HG03442 (cell line): ENCODE data around the gene LZTFL1.

Experiments
- ATAC-seq: cut with Tn5 transposase; IDR thresholded peaks from one replicate; pipeline ENCODE4 v1.9.1; 2021; ENCODE audit warnings: mild to moderate bottlenecking, moderate library complexity; ENCODE audit not compliant: unreplicated experiment

Gene LZTFL1

DNA sequence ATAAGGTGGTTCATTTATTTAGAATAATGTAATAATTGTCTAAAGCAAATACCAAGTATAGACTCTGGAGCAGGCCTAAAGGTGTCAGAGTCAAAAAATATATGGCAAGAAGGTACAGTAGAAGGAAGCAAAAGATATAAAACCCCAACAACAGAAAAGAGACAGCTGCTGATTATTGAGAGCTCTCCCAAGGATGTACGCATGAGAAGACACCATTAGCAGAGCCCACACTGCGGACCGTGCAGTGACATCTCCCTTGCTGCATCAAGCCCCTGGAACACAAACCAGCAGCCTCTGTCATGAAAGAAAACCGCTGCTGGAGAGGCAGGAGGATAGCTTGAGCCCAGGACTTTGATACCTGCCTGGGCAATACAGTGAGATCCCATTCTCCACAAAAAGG lies 27.6 kb downstream of the LZTFL1 start:
- ATAC-seq = no peak

DNA sequence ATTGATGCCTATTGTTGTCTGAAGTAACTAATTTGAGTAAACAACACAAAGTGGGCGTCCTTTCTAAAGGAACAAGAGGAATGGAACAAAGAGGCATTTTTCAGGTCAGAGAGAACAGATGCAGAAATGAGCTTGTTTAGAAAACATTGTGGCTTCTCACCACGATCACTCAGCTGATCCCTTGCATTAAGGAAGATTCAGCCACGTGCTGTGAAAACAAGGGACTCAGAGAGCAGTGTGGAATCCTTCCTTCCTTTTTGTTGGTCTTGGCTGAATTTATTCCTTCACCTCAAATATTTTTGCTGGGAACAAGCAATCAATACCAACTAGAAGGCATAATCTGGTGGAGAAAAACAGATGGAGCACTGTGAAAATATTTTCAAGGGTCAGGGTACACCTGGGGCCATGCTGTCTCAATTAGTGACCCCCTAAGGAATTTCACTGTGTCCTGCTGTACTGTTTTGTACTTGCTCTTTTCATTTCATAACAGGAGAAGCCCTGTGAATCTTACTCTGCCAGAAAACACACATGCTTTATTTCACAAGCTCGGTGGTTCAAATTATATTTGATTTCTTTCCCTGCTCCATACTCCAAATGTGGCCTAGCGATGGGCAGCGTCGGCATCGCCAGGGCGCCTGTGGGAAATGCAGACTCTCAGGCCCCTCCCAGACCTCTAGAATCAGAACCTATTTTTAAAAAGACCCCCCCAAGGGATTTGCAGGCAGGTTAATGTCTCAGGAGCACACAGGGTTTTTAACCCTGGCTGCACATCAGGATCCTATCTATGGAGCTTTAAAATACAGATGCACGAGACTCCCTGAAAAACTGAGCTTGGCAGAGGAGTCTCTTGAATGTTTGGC lies 34.0 kb downstream of the LZTFL1 start:
- ATAC-seq = no peak

DNA sequence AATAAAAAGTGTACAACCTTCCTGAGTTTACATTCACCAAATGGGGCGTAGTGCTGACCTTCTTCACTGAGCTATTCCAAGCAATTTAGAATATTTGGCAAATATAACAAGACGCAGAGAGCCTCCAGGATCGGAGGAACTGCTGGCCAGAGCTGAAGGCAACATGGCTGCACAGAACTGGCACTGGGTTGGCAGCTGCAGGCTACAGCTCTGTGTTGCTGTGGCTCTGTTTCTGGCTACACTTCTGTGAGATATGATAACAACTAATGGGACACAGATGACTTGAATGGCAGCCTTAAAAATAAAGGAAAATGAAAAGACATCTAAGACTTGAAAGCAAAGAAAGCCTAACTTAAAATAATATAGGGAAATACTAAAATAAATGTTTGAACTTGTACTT lies 34.8 kb downstream of the LZTFL1 start:
- ATAC-seq = no peak

DNA sequence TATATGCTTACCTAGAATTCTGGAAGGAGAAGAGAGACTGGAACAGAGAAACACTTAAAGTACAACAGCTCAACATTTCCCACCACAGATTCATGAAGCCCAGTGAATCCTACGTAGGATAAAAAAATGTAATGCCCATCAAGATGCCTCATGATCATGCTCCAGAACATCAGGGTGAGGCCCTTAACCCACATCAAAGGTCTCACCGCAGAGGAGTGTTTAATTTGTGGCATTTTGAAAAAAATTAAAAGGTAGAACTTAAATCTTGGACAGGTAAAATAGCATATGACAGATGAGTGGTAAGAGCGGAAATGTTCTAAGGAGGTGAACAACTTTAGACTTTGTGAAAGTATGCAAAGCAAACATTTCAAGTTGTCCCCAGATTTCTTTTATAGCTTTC lies 35.8 kb downstream of the LZTFL1 start:
- no peak for ATAC-seq

DNA sequence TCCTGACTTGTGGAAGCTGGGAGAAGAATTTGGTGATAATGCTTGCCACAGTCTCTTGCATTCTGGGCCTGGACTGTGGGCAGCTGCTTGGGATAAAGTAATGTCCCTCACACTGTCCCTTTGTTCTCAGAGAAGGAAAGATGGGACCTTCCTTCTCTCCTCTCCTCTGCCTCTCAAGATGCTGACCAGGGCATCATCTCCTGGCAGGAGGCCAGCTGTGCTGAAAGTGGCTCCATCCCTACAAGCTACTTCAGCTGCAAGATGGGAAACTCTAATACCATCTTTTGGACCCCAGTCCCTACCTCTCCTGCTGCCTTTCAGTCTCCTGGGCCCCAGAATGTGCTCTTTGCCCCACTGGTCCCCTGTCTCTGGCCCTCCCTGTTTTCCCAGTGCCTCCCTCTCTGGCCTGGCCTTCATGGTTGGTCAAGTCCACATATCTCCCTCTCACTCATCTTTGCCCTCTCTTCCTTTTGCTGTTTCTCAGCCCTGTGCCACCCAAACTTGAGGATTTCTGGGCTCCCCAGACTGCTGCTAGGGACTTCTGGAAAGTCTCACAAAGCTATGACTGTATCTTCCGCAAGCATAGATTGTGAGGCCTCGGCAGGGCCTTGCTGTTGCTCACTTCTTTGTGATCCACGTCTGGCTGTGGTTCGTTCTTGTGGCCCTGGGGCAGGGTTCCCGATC lies 38.5 kb downstream of the LZTFL1 start:
- ATAC-seq = no peak

DNA sequence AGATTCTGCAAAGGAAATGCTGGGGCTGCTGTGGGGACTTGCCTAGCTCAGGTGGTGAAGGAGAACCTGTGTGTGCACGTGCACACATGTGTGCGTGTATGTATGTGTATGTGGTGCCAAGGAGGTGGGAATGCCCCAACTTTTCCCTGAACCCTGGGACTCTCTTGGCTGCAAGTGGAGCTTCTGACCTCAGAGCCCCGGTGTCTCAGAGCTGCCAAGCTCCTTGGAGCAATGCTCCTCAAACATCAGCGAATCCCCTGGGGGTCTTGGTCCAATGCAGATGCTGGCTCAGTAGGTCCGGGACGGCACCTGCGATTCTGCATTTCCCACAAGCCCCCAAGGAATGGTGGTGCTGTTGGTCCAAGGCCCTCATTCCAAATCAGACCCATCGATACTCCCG lies 39.8 kb downstream of the LZTFL1 start:
- ATAC-seq = no peak

DNA sequence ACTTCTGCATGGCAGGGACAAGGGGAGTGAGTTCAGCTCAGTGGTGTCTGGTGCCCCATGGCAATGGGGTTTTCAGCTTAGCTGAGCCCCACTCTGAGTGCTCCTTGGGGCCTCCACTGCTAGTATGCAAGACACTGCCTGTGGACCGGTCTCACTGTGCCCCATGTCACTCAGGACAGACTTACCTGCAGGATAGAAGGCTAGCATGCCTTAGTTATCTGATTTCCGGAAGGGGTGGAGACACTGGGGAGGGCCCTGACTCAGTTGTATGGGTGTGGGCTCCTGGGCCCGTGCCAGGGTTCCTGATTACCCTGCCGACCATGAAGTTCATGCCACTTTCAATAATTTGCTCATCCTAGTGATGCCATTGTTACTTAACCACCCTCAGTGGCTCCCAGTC lies 41.3 kb downstream of the LZTFL1 start:
- ATAC-seq = no peak

DNA sequence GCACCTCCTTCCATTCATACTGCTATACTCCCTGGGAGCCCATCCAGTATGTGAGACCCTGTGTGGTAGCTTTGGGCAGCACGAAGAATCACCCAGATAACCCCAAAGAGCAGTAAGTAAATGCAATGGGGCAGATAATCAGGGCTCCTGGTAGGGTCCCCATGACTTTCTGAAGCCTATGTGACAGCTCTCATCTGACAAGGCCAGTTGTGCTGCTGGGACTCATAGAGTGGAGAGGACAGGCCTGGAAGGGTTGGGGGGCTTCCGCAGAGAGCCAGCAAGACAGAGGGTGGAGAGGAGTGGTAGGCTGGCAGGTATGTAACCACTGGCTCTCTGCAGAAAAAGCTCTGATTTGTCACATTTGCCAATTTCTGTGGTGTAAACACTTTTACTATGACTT lies 42.3 kb downstream of the LZTFL1 start:
- ATAC-seq = no peak

DNA sequence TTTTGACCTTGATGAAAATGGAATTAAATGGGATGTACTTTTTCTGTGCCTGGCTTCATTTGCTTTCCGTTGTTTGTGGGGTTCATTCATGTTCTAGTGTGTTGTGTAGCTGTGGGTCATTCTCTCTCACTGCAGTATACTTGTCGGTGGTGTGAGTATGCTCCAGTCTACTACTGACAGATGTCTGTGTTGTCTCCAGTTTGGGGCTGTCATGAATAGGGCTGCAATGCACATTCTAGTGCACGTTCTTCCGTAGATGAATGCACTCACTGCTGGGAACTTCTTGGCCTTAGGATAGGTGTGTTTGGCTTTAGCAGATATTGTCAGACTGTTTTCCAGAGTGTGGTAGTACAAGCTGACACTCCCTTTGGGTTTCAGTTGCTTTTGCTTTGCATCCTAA lies 43.9 kb downstream of the LZTFL1 start:
- ATAC-seq = no peak

DNA sequence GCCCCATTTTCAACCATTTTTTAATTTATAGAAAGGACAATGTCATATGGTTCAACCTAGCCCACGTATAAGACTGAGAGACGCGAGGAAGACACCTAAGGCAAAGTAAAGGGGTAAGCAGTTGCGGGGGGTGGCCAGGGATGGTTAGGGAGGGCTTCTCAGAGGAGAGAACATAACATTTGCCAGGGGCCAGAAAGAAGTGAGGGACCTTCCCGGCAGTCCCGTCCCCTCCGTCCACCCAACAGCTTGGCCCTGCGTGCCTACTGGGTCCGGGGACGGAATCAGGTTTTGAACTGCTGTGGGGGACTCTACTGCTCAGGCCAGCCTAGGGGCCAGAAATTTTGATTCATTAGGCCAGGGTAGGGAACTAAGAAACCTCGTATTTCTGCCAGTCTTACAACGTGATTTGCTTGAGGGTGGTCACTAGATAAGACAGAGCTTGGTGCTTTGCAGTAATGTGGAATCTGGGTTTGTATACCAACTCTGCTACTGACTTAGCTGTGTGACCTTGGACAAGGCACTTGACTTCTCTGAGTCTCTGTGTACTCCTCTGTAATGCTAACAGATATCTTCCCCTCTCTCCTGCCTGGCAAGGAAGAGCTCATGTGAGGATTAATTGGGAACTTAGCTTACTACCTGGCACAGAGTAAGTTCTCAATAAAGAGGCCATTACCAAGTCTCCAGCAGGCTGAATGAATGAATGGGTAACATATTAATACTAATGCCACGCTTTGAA lies 44.8 kb downstream of the LZTFL1 start:
- no peak for ATAC-seq

DNA sequence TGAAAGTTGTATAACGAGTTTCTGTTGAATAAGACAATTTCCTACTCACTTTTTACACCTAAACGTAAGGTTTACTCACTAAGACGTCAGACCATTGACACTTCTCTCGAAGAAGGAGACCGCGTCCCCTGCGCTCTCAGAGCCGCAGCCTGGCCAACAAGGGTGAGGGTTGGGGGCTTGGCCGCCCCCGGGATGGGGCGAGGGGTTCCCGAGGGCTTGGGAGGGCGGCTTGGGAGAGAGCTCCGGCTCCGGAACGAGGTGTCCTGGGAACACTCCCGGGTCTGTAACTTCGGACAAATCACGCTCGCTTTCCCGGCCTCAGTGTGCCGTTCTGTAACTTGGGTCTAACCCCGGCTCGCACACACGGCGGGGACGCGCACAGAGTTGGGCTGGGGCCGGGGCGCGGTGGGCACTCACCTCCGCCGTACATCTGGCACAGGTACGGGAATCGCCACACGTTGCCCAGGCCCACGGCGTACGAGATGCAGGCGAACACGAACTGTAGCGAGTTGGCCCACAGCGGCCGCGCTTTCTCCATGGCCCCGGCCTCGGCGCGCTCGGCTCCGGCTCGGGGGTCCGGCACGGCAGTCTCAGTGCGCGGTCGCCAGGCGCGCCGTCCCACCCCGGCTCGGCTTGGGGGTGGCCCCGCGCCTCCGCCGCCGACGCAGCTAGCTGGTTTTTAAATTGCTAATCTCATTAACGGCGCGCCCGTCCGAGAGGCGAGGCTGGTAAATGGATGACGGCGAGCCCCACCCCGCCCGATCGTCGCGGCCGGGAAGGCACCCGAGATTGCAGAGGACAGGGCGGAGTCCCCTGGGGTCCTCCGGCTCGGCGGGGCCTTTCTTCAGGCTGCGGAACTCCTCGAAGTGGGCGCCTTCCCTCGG lies 45.8 kb downstream of the LZTFL1 start, which contains the start of gene SLC6A20:
Gene SLC6A20 (minus strand): TSS at position 655 of the 884 bp plus-strand sequence. CDS start 117 bp downstream, at position 538.
- no peak for ATAC-seq

DNA sequence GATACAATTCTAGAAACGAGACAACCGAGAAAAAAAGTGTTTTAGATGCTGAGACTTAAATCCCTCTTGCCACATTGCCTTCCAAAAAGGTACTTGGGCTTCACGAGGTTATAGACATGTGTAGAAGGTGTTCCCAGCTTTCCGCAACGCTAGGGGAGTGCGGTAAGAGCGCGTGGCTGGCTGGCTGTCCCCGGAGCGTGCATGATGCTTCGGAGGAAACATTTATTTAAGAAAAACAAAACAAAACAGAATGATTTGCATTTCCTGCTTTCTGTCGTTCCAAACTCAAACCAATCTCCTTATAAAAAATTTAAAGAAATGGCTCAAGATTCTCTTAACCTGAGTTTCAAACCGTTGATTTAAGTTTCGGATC lies 46.4 kb downstream of the LZTFL1 start:
- ATAC-seq = no peak

DNA sequence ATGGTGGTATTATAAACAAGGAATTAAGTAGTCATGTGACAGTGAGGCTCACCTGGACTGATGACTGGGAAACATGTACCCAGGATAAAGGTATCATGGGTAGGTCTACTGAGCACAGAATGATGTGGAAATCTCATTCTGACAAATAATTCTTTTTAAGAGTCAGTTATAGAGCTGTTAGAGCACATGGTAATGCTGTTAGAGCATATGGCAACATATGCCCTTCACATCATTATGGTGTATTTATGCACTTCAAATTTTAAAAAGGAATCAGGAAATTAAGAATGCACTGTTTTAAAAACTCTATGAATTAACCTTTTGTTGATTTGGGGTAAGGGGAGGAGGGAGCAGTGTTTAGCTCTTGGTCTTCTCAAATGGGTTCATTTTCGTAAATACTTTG lies 47.3 kb downstream of the LZTFL1 start:
- ATAC-seq = no peak

DNA sequence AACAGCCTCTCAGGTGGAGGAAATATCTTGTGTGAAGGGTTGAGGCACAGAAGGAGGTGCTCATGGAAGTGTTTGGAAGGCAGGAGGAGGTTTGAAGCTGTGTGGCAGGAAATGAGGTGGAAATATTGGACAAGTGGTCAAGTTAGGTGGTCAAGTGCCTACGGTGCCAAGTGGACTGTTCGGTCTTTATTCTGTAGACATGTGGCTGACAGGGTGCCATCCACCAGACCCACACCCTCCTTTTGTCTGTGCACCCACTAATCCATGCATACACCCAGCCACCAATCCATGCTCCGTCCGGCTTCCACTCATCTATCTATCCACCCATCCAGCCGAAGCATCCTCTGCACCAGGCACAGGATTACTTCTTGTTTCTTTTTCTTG lies 47.8 kb downstream of the LZTFL1 start:
- ATAC-seq = no peak

DNA sequence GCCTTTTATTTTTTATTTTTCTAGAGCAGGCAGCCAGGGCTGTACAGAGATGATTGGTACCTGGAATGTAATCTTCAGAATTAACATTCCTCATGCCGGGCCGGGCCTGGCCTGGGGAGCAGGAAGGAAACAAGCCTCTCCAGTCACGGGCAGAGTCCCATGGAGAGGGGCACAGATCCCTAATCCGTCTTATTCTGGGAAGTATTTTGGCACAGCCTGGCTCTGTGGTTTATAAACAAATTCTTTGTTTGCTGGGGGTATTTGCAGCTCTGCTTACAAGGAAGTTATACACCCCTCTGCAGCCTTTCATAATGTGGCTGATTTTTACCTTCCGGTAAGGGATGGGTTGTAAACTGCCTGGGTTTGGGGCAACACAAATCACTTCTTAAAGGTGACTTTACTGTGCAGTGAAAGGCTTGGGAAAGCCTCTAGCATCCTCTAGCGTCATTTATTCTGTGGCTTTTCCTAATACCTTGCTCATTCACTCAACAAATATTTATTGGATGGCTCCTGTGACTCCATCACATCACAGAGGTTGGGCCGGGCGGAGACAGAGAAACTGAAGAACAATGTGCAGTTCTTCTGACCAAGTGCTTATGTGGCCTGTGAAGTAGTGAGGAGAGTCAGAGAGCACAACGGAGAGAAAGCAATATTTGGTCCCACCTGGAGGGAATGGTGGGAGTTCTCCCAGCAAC lies 48.3 kb downstream of the LZTFL1 start:
- ATAC-seq = no peak

DNA sequence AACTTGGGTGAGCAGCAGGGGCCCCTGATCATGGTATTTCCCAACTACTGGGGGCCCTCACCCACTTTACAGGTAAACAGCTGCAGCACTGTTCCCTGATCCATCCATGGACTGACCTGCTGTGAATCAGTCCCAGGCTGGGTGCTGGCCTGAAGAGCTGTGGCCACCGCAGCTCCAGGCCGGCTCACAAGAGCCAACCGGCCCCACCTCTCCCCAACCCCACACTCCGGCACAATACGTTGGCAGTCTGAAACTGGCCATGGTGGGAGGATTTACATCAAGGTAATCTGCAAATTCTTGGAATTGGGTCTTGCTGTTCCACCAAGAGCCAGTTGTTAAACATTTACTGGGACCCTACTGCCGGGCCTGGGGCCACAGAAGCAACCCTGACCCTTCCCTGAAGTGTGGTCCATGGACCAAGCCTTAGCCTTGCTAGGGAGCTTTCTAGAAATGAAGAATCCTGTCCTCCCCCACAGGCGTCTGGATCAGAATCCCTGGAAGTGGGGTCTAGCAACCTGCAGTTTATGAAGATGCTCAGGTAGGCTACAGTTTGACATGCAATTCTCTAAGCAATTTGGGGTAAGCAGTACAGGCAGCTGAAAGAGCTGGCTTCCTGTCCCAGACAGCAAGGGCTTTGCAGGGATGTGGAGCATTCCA lies 49.3 kb downstream of the LZTFL1 start:
- no peak for ATAC-seq

DNA sequence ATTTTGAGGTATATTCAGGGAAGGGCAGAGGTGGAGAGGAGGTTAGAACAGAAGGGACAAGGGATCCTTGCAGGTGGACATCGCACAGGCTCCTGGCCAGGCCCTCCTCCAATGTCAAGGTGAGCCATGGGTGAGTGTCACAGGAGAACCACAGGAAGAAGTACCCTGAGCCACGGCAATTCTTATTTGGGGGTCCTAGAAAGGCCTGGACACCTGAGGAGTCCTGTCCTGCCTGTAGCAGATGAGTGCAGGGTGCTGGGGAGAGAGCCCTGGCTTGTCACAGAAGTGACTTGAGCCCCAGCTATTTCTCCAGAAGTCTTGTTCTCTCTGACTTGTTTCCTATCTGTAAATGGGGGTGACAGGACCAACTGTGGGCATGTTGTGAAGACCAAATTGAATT lies 49.9 kb downstream of the LZTFL1 start:
- no peak for ATAC-seq

DNA sequence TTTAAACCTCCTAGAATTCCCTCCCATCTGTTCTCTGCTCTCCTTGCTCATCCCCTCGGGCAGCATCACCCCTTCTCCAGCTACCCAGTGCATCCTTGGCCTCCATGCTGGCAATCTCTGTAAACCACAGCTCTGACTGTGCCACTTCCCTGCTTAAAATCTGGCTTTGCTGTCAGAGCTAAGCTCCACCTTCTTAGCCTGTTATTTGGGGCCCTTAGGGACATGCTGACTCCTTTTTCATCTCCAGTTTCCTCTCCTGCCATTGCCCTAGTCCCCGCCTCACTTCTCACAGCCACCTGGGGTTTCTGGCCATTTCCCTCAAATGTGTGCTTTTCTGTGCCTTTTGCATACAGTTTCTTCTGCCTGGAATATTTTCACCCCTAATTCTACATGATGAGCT lies 51.3 kb downstream of the LZTFL1 start:
- no peak for ATAC-seq

DNA sequence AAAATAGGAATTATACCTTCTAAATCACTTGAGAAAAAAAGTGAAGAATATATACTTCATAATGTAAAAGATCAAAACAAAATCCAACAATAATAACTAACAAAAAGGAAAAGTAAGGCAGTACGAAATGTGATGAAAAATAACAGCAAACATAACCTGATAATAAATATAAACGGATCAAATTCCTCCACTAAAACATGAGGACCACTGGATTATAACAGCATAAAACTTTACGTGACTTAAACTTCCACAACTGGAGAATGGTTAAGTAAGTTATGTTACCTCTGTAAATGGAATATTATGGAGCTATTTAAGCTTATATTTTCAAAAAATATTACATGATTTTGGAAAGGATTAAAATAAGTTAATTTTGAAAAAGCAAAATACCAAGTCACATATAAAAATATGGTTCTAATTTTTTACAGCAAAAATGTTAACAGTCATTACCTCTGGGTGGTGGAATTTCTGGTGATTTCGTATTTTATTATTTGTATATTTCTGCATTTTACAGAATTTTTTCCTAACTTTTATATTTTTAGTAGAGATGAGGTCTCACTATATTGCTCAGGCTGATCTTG lies 52.6 kb downstream of the LZTFL1 start:
- no peak for ATAC-seq
